Gastroesophageal sphincter (tissue), 4 donors: Measurements from ENCODE around the gene TRAPPC2L. TPM values are rescaled to one million over a fixed set of nuclear protein-coding genes. Genes with fewer than 3 reads are reported as not detected.

Experiments used
- ATAC-seq: fragments of 150-250 bp; one replicate; pipeline ENCODE4 v1.9.1; 2016; ENCODE audit warnings: mild to moderate bottlenecking, moderate library complexity
- H3K27ac ChIP-seq, 4 donors: fragments of 200-600 bp; sonication (generic) in 3 of 4; 1 replicate in 3 of 4; 2 replicates in 1 of 4; pipeline ENCODE4 v1.5.1; 2016 to 2019
- H3K27me3 ChIP-seq: fragments of 200-600 bp; sonication (generic); one replicate; pipeline ENCODE4 v1.5.1; 2019
- H3K36me3 ChIP-seq, 2 donors: fragments of 200-600 bp; sonication (generic); one replicate each; pipeline ENCODE4 v1.5.1; 2019; ENCODE audit warnings: control low read depth in 1 of 2
- H3K4me1 ChIP-seq, 3 donors: fragments of 200-600 bp; sonication (generic); 1 replicate in 2 of 3; 2 replicates in 1 of 3; pipeline ENCODE4 v1.5.1; 2016 to 2019; ENCODE audit warnings: control low read depth in 2 of 3
- H3K4me3 ChIP-seq, 2 donors: fragments of 200-600 bp; sonication (generic); one replicate each; pipeline ENCODE4 v1.5.1; 2019; ENCODE audit warnings: mild to moderate bottlenecking in 1 of 2, moderate library complexity in 1 of 2
- H3K9me3 ChIP-seq, 3 donors: fragments of 200-600 bp; sonication (generic); one replicate each; pipeline ENCODE4 v1.5.1; 2017 to 2019; ENCODE audit warnings: control low read depth in 2 of 3
- EP300 ChIP-seq: sonication (generic); formaldehyde crosslinking; IDR thresholded peaks from one replicate; pipeline ENCODE4 v1.6.1; 2017; ENCODE audit warnings: antibody characterized with exemption, mild to moderate bottlenecking
- POLR2A ChIP-seq, 2 donors: fragments of 450-650 bp; IDR thresholded peaks; one replicate each; pipeline ENCODE4 v1.6.1; 2017; ENCODE audit warnings: antibody characterized with exemption in 2 of 2, mild to moderate bottlenecking in 2 of 2, moderate library complexity in 1 of 2
- POLR2AphosphoS5 ChIP-seq: sonication (generic); formaldehyde crosslinking; IDR thresholded peaks from one replicate; pipeline ENCODE4 v1.6.1; 2017; ENCODE audit warnings: antibody characterized with exemption
- WGBS, 2 donors: methylation state at CpG; one replicate each; pipeline ENCODE4 v1.1.5; 2018; ENCODE audit warnings: low coverage in 1 of 2; 5-methylcytosine and 5-hydroxymethylcytosine counted together
- total RNA-seq, 4 donors: library from RNA; depleted of rRNA; stranded (reverse); fragments of >200 nt; gene quantifications; one replicate each; pipeline ENCODE4 v1.1.0, GENCODE V29; 2016
- TF ChIP-seq, protein P1 (sequence below), 4 experiments: fragments of 200-600 bp in 2 of 4; fragments of 450-650 bp in 2 of 4; sonication (generic) in 1 of 4; IDR thresholded peaks; one replicate each; pipeline ENCODE4 v1.5.1; 2017 to 2019; ENCODE audit warnings: antibody characterized with exemption in 4 of 4, mild to moderate bottlenecking in 2 of 4, moderate library complexity in 2 of 4

TRAPPC2L gene
- total RNA-seq, 4 donors from 2014 or later = 18.7 to 40.0 (median 21.5) TPM

DNA sequence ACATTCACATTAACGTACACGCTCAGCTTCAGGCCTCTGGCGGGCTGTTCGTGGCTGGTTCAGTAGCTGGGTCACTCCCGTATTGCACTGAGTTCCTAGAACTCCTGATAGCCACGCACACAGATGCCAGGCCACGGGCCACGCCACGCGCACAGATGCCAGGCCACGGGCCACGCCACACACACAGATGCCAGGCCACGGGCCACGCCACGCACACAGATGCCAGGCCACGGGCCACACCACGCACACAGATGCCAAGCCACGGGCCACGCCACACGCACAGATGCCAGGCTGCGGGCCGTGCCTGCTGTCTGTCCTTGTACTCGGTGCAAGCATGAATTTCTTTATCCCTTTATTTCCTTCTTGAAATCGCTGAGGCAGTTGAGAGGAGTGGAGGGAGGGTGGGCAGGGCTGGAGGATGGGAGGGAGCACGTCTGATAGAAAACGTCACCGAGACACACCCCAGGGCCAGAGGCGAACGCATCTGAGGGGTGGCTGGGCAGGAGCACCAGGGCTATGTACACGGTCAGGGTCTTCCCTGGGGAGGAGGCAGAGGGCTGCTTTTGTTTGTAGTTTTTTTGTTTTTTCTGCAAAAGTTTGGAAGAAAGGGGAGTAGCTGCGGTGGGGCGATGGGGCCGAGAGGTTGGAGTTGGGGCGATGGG, 18.1 kb downstream of the TRAPPC2L start:
- Histone ChIP-seq H3K9me3 (no peaks in the 10 kb centered on the region), H3K4me3 (no peak overlapping the region), H3K36me3 (peaks cover 0 to 30% of the 10 kb centered on the region in 2 donors), H3K4me1 (peaks cover 0 to 12% (median 0%) of the 10 kb centered on the region in 3 donors), H3K27ac (no peak overlapping the region), H3K27me3 (peaks cover 71% of the 10 kb centered on the region)
- ATAC-seq = no peak
- 87 to 88% methylated on average over 12 to 17 of the region's 34 CpGs for WGBS, 2 donors
- no peak for TF ChIP-seq EP300
- TF ChIP-seq, protein P1, sequence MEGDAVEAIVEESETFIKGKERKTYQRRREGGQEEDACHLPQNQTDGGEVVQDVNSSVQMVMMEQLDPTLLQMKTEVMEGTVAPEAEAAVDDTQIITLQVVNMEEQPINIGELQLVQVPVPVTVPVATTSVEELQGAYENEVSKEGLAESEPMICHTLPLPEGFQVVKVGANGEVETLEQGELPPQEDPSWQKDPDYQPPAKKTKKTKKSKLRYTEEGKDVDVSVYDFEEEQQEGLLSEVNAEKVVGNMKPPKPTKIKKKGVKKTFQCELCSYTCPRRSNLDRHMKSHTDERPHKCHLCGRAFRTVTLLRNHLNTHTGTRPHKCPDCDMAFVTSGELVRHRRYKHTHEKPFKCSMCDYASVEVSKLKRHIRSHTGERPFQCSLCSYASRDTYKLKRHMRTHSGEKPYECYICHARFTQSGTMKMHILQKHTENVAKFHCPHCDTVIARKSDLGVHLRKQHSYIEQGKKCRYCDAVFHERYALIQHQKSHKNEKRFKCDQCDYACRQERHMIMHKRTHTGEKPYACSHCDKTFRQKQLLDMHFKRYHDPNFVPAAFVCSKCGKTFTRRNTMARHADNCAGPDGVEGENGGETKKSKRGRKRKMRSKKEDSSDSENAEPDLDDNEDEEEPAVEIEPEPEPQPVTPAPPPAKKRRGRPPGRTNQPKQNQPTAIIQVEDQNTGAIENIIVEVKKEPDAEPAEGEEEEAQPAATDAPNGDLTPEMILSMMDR (IDR thresholded peaks at IDR 0.05) = no peak

DNA sequence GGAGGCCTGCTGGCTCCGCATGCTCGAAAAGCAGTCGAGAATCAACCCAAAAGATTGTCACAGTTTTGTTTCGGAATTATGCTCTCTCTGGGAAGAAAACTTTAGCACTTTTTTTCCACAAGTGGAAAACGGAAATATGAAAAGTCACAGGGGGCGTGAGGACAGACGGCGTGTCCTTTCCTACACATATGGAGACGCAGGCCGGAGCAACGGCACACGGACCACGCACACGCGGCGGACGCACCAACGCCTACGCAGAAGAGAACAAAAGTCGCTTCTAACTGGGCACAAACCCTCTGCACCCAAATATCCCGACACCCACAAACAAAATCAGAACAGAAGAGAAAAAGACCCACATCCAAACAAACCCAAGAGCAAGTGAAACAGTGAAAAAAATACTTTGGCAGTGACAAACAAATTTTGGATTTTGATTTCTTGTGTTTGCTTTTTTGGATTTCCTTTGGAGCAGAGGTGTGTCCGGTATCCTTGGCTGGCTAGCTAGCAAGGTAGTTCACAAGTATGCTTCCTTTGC, 18.8 kb downstream of the TRAPPC2L start:
- WGBS, 2 donors = 86 to 92% methylated on average over 19 to 22 of the region's 22 CpGs
- TF ChIP-seq POLR2AphosphoS5 (no peak), EP300 (no peak), POLR2A (IDR thresholded peaks at IDR 0.05) (no peak)
- TF ChIP-seq, protein P1 (IDR thresholded peaks at IDR 0.05) = no peak
- peaks cover 0 to 37% of the 10 kb centered on the region in 2 donors for H3K36me3 ChIP-seq
- H3K4me1 ChIP-seq = peaks cover 0 to 7% (median 0%) of the 10 kb centered on the region in 3 donors
- H3K27ac ChIP-seq = no peak overlapping the region
- ATAC-seq = no peak
- H3K9me3 ChIP-seq = no peaks in the 10 kb centered on the region
- peaks cover 71% of the 10 kb centered on the region for H3K27me3 ChIP-seq
- no peak overlapping the region for H3K4me3 ChIP-seq

DNA sequence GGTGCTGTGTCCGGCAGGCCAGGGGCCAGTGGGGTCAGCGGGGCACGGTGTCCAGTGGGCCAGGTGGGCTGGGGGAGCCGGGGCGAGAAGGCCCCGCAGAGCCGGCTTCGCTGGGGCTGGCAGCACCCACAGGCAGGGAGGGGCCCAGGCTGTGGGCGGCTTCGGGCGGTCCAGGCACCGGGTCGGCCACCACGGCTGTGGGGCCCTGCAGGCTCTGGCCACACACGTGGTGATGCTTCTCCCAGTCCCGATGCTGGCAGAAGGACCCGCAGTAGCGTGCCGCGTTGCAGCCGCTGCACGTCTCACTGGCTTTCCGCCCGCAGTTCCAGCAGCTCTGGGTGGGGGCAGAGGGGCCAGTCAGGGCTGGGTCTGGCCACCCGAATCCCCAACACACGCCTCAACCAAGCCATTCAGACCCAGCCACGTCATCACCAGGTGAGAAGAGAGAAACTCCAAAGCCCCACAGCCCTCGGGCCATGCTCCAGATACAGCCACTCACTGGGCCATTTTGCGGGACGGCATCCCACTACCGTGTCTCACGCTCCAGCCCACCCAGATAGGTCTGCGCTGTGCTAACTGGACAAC, 20.1 kb downstream of the TRAPPC2L start:
- no peak for TF ChIP-seq EP300
- TF ChIP-seq, protein P1 (IDR thresholded peaks at IDR 0.05) = no peak
- TF ChIP-seq POLR2A (IDR thresholded peaks at IDR 0.05) = no peak
- no peak for TF ChIP-seq POLR2AphosphoS5
- peaks cover 0 to 6% (median 0%) of the 10 kb centered on the region in 3 donors for H3K4me1 ChIP-seq
- H3K36me3 ChIP-seq = peaks cover 0 to 41% of the 10 kb centered on the region in 2 donors
- H3K9me3 ChIP-seq = no peaks in the 10 kb centered on the region
- H3K27me3 ChIP-seq = peaks cover 71% of the 10 kb centered on the region
- H3K4me3 ChIP-seq = no peak overlapping the region
- H3K27ac ChIP-seq = no peak overlapping the region
- WGBS, 2 donors = no CpG with 5 or more reads among the region's 33 CpGs
- ATAC-seq = no peak

DNA sequence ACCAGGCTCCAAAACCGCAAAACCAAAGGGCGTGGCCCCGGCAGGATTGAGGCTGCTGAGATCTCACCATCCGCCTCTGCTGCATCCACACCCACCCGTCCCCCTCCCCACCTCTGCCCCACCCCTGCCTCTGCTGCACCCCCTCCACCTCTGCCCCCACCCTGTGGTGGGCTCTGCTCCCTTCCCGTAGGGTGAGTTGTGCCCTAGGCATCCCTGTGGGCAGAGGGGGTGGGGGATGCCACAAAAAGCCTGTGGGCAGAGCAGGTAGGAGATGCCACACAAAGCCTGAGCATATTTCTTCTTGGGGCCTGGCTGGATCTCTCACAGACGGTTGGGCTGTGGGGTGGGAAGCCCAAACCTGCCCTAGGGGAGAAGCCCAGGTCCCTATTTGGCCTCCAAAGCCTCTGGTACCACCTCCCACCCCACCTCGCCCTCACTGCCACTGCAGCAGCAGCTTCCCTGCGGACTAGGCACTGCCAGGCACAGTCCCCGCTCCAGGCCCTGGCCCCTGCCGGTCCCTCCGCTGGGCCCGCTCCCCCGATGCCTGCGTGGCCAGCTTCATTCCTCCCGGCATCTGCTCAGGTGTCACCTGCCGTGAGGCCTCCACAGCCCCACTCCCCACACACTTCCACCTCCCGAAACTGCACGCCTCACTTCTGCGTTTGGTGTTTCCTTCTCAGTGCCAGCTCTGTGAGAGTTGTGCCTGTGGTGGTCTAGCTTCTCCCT, 20.8 kb downstream of the TRAPPC2L start:
- Histone ChIP-seq H3K27ac (no peak overlapping the region), H3K27me3 (peaks cover 71% of the 10 kb centered on the region), H3K9me3 (no peaks in the 10 kb centered on the region), H3K36me3 (peaks cover 0 to 41% of the 10 kb centered on the region in 2 donors), H3K4me3 (no peak overlapping the region), H3K4me1 (peaks cover 0 to 6% (median 0%) of the 10 kb centered on the region in 3 donors)
- 89 to 96% methylated on average over 7 to 9 of the region's 20 CpGs for WGBS, 2 donors
- no peak for TF ChIP-seq POLR2A (IDR thresholded peaks at IDR 0.05)
- TF ChIP-seq, protein P1 (IDR thresholded peaks at IDR 0.05) = no peak
- ATAC-seq = no peak
